Frontal cortex (tissue), 4 donors: ENCODE results near the gene ANXA8L1. TPM values are rescaled to one million over a fixed set of nuclear protein-coding genes. Genes with fewer than 3 reads are reported as not detected.
"Not testable (repeated sequence)": the region's sequence is repeated elsewhere in the genome, so short reads cannot be mapped to it uniquely, and the experiment has no call there.

Experiments used
- DNase-seq, 2 donors: peaks; one replicate each; pipeline ENCODE4 v3.0.0; 2012; ENCODE audit warnings: low spot score in 2 of 2
- FAIRE-seq: peaks from 2 replicates; lab custom pipeline; 2012; peaks lifted over from hg19 to GRCh38; lab: Jason Lieb, UNC
- total RNA-seq: library from RNA; depleted of rRNA; stranded (reverse); fragments of >200 nt; gene quantifications from one replicate; pipeline ENCODE4 v1.2.3, GENCODE V29; 2014
- donor health status: control.
- donor health status: control.
- donor health status: control.

The ANXA8L1 gene
- total RNA-seq, 1 donor from 2014 or later, result not detected

DNA sequence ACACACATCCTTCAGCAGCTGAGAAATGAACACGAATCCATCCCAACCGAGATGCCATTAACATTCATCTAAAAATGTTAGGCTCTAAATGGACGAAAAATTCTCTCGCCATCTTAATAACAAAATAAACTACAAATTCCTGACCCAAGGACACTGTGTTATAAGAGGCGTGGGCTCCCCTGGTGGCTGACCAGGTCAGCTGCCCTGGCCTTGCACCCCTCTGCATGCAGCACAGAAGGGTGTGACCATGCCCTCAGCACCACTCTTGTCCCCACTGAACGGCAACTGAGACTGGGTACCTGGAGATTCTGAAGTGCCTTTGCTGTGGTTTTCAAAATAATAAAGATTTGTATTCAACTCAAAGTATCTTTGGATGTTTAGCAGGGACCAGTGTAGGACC, 15.8 kb downstream of the ANXA8L1 start:
- not testable (repeated sequence) for DNase-seq, FAIRE-seq

DNA sequence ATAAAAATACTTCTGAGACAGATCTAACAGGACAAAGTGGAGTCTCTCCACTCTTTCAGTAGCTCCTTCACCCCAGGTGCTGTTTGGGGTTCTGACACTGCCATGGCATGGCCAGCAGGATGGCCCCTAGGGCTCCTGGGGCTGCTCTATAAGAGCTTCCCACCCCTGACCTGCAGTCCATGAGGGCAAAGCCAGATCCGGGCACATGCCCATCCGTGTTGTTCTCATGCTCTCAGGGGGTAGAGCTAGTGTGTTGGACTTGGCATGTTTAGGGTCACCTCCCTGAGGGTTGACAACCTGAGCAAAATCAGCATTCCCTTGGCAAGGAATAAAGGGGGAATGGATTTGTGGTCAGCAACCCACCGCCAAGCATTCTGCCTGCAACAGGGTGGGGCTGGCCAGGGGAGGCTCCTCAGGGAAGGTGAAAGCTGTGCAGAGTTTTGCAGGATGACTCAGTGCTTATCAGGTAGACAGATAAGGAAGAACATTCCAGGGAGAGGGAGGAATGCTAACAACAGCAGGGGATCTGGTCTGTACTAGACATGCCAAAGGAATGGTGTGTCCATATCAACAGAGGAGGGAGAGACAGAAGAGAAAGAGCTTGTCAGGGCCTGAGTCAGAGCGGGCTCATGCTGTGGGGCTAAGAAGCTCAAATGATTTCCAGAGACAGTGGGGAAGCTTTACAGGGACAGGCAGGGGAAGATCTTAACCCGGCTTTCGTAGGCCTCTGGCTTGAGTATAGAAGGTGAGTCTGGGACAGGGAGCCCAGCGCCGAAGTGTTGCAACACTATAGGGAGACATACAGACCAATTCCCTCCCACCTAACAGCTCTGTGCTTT, 21.1 kb downstream of the ANXA8L1 start:
- not testable (repeated sequence) for FAIRE-seq

DNA sequence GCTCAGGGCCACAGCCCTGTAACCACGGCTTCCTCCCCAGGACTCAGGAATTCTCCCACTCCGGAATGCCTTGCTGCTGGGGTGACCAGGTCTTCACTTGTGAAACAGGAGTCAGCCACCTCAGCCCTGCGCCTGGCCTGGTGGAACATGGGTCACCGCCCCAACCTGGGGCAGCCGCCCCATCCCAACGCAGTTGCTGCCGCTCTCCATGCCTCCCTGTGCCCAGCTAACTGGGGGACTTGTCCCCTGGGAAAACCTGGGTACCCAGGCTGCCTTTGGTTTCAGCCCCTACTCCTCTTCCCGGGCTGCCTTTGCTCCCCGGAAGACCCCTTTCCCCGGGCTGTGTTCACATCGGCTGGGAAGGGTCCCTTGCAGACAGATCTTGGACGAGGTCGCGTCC, 22.2 kb downstream of the ANXA8L1 start:
- DNase-seq, FAIRE-seq: not testable (repeated sequence)

More for the DNA sequence above, 21.1 kb downstream of the ANXA8L1 start:
- peak in 1 of 2 donors; percentile 7 for DNase-seq

DNA sequence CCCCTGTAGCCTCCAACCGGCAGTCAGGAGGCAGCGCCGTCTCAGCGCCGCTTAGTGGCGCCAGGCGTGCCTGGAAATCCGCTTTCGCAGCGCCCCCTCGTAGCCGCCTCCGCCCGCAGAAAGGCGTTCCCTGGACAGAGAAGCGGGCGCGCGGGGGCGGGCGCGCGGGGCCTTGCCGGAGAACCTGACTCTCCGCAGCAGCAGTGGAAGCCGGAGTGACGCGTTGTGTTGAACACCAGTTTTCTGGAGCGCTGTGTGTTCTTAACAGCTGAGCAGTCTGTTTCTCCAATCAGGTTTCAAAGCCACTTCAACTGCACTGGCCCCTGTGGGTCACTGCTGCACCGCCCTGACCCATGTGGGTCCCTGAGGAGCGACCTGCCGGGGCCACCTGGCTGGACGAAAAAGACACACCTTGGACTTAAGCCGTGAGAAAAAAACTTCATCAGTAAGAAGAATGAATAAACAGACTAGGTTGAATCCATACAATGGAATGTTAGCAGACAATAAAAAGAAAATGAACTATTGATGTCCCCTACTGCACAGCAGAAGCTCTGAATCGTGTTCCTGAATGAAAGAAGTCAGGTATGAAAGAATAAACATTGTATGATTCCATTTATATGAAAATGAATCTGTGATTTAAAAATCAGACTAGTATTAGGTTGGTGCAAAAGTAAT, 22.8 kb downstream of the ANXA8L1 start:
- not testable (repeated sequence) for FAIRE-seq

DNA sequence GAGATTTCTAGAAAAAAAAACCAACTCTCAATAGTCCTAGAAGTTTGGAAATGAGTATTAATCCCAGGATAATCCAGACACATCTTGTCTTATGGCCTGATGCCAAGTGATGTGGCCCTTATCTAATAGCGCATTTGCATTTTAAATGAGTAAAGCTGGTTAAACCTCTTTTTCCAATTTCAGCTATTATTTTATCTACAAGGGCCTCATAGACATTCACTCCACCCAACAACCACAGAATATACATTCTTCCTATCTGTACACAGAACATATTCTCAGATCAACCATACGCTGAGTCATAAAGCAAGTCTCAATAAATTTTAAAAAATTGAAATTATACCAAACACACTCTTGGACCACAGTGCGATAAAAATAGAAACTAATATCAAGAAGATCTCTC, 34.0 kb downstream of the ANXA8L1 start:
- DNase-seq, FAIRE-seq: not testable (repeated sequence)

More for the DNA sequence above, 22.8 kb downstream of the ANXA8L1 start:
- DNase-seq, result not testable (repeated sequence)

DNA sequence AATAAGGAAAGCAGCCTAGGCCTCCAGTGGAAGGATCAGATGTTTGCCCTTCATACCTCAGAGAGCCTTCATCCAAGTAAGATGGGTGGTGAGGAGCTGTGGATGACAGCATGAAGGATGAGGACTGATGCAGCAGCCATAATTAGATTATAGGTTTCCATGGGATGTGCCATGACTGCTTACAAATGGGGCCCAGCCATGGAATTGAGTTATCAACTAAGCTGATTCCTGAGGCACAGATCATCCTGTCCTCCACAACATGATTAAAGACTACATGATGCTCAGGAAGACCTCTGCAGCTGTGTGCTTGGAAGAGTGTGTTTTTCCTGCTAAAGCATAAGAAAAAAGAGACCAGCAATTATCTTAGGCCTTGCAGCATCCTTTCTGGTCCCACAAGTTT, 35.5 kb downstream of the ANXA8L1 start:
- FAIRE-seq, DNase-seq: not testable (repeated sequence)

DNA sequence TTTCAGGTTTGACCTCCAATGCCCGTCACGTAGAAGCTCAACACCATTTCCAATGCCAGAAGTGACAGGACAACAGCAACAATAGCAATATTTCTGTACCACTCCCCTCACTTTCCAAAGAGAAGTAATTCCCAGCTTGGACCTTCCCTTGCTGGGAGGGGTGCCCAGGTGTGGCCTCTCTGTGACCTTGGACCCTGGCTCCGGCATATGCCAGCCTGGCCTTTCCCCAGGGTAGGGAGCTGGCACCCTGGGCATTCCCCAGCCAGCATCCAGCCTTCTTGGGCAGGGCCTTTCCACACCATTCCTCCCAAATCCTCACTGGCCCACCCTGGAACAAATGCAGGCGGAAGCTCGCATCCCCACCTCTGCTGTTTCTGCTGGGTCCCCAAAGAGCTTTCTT, 37.1 kb downstream of the ANXA8L1 start:
- DNase-seq, FAIRE-seq: not testable (repeated sequence)

DNA sequence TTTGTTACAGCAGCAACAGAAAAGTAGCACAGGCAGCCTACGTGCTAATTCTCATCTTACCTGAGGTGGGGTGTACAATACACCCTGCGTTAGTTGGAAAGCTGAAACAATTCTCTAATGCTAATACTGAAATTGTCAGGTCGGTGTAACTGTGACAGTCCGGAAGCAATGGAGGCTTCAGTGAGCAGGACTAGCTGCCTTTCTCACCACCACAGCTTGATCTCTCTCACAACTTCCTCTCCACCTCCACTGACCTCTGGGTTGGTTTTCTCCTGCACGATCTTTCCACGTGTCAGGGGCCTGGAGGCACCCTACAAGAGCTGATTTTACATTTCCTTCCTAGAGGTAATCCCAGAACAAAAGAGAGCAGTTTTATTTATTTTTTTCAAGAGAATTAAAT, 39.7 kb downstream of the ANXA8L1 start:
- not testable (repeated sequence) for FAIRE-seq, DNase-seq

DNA sequence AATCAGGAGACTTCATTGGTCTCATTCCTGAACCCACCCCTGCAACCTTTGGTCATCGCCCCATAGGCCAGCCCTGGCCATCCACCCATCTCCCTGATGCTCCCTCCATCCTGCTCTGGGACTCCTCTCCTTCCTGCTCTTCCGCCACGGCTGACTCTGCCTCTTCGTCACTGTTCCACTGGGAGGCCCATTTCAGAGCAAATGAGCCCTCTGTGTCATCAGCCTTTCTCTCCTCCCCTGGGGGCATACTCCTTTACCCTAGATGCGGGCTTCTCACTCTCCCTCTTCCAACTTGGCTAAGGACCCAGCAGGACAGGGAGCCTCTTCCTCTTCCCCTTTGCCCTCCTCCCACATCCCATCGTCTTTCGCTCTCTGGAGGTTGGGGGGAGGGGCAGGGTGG, 42.7 kb downstream of the ANXA8L1 start:
- not testable (repeated sequence) for FAIRE-seq, DNase-seq

DNA sequence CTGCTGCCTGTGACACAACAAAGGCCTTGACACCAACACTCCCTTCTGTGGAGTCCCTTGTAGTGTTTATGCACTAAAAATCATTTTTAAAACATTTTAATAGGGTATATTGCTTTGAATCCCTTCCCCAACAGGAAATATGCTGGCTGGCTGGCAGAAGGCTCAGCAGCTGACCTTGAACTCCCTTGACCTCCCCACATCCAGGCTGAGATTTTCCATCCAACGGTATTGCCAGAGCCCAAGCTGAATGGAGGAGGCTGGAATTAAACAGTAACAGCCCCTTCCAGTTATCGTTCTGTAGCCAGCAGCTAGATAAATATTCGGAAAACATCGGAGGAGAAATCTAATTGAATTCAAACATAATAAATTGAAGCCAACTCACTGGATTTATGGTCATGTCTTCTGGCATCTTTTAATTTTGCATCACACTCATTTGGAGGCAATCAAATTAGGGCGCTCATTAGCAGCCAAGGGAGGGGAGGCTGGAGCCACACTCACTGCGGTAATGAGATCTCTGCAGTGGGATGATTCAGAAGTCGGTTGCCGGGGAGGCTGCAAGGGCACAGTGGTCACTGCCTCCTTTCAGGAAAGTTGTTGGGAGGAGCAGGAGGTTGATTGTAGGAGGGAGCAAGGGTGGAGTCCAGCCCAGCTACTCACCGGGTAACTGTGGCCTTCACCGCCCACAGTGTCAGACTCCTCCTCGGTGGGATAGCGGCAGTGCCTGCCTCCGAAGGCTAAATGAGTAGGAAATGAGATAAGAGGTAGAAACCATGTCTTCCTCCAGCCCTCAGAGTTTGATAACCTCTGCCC, 44.2 kb downstream of the ANXA8L1 start:
- DNase-seq, FAIRE-seq: not testable (repeated sequence)

DNA sequence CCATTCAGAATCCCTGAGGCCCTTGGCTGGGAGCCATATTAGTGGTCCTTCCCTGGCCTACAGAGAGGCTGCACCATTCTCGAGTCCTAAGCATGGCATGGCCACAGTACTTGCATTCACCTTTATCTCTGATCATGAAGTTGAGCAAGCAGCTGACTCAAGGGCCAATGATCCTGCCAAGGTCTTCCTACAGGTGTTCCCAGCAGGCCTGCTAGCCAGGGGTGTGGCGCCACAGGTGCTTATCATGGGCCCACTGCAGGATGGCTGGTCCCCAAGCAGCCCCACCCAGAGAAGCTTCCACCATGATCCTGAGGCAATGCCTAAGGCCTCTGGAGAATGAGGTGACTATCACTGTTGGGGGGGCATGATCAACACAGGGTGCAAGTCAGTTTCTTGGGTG, 48.0 kb downstream of the ANXA8L1 start:
- FAIRE-seq, result not testable (repeated sequence)

DNA sequence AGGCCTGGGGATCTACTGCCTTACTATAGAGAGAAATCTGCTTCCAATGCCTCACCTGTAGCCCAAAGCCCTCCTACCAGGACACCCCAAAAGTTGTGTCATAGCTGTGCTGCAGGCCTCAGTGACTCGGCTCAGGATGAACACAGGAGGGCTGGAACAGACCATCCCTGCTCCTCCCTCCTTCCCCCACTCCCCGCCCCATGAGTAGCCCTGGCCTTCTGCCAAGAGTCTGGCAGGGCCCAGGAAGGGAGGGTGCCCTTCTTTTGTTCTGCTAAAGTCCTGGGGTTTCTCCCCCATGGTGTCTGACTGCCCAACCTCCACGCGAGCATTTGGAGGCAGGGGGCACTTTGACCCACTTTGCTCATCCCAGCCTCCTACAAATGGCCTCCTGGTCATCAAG, 65.4 kb downstream of the ANXA8L1 start:
- DNase-seq, FAIRE-seq: not testable (repeated sequence)

More for the DNA sequence above, 48.0 kb downstream of the ANXA8L1 start:
- not testable (repeated sequence) for DNase-seq

Other genes with a start within 250 kb of the ANXA8L1 start
- gene ANTXRL, start 88.8 kb upstream of the ANXA8L1 start, total RNA-seq, result not detected
- gene NPY4R, start 90.2 kb downstream of the ANXA8L1 start, total RNA-seq, result not detected
- gene GPRIN2, start 180.9 kb downstream of the ANXA8L1 start, total RNA-seq, result 18.8 TPM
- gene SYT15, start 203.4 kb downstream of the ANXA8L1 start, total RNA-seq, result 0.82 TPM